T1000 (cell line): ENCODE measurements around the gene HOXA13.

Source experiments
- DNase-seq: peaks from one replicate; lab custom pipeline; 2025; ENCODE audit warnings: mixed read lengths; lab: John Stamatoyannopoulos, UW

HOXA13 gene

DNA sequence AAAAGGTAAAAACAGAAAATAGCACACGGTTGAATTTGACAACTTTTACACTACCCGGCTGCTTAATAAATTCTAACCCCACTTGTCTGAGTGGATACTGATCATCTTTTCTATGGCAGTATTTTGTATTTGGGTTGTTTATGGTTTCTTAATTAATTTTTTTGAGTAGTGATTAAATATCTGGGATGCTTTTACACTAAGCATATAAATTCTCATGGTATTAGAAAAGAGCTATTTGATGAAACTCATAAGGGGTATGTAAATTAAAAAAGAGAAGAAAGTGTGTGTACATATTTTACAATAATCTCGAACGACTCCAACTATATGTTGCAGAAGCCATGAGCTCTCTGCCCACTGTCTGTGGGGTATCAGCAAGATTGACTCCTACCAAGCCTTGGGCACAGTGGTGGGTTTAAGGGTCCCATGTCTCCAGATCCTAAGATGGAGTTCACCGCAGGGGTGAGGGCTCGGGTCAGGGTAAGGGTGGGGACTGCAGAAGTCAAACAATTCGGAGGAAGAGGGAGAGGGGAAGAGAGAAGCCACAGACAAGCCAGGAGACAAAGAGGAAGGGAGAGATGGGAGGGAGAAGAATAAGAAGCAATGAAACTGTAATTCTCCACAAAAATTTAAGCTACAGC, 7.6 kb upstream of the HOXA13 start:
- no peak for DNase-seq

DNA sequence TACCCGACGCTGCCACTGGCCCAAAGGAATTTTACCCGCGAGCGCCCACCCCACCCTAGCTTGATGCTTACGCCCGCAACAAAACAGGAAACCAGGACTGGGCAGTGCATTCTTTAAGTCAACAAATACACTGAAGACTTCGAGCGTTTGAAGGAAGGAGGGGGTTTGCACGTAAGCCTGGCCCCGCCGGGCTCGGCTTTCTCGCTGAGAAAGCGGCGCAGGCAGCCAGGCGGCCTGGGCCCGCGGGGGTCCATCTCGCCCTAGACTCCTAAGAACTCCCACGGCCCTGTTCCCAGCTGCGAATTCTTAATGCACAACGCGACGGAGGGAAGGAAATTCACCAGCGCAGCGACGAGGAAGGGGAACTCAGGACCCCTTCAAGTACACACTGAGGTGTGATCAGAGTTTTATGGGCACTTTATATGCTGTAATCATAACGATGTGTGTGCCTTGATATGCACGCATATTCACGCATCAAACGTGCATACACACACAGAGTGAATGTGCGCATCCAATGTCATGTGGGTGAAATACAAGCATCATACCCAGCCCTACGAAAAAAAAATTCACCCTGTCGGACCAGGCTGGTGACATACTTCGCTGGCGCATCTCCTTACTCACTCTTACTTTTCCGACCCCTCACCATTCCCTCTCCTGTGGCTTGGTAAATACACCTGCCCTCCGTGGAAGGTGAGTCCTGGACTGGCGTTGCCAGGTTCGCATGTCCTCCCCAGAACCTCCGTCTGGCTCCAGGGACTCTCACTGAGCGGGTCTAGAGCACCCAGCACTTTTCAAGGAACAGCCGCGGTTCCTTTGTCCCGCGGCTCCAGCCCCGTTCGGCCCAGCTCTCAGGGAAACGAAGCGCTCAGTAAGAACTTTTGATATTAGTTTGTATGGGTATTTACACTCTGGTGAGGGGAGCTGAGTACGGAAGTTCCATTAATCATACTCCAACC, 5.7 kb upstream of the HOXA13 start:
- no peak for DNase-seq

DNA sequence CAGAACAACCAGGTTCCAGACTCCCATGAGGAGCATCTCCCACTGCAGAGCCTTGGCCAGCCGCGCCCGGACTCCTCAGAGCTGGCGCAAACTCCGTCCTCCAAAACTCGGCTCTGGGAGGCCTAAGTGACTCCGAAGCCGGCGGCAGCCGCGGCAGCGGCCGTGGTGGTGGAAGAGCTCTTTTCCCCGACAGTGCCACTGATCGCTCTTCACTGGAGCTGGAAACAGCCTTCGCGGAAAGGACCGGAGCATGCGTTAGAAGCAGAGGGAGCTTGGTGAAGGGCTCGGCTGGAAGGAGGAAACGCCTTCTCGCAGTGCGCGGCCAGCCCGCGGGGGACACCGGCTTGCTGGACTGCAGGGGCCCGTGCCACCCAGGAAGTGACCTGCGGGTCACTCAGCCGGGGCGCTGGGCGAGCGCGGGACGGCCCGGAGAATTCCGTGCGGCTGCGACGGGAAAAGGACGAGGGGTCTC, 5.0 kb upstream of the HOXA13 start:
- no peak for DNase-seq

DNA sequence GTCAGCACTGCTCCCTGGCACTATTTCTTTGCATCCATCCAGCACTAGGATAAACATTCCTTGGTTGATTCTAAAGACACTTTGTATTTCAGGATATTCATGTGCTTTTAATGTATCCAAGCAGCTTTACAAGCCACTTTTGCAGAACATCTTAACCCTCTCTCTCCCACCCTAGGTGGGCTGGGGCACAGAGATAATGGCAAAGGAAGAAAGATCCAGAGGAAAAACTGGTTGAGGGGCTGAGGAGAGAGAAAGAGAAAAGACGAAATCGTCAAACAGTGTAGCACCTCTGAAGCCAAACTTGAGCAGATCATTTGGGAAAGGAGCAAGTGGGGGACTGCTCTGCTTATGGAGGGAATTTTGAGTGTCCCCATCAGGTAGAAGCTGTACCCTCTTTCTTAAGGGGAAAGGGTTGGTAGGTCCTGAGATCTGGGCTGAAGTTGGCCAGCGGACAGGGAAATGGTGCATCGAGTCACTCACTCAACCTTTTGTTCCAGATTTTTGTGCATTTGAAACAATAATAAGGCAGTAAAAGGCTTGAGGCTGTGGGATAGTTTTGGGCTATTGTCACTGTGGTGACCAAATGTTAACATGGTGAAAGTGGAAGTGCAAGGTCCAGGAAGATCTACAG, 4.2 kb upstream of the HOXA13 start:
- no peak for DNase-seq

DNA sequence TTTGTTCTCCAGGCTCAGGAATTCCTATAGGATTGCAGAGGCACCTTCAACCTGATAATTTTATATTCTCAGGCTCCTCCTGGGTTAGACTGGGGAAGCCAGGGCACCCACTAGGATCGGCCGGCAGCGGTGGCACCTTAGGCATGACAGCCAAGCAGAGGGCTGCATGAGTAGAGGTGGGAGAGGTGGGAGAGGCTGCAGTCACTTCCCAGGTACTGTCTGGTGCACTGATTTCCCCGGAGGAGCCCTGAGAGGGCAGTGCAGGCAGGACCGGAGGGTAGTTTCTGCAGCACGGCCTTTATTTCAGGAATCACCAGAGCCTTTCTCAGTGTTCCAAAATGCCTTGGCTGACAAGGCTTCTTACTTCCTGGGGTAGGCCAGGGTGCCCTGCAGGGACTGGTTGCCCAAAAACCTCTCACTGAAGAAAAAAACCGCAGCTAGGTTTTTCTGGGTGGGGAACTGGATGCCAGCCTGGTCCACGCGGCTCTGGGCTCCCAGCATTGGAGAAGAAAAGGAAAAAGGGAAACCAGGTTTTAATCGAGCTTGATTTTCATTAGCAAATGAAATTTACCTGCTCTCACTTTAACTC, 3.6 kb upstream of the HOXA13 start:
- DNase-seq: no peak

DNA sequence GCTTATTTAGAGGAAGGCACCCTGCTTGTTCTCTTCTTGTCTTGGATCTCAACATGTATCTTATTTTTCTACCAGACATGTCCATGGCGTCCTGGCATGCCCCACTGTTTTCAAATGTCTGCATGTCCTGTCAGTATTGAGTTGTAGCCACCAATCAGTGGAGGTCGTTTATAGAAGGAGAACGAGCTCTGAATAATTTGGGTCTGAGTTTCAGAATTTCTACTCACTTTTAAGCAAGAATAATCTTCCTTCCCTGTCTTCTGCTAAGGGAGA, 2.9 kb upstream of the HOXA13 start:
- DNase-seq: no peak

DNA sequence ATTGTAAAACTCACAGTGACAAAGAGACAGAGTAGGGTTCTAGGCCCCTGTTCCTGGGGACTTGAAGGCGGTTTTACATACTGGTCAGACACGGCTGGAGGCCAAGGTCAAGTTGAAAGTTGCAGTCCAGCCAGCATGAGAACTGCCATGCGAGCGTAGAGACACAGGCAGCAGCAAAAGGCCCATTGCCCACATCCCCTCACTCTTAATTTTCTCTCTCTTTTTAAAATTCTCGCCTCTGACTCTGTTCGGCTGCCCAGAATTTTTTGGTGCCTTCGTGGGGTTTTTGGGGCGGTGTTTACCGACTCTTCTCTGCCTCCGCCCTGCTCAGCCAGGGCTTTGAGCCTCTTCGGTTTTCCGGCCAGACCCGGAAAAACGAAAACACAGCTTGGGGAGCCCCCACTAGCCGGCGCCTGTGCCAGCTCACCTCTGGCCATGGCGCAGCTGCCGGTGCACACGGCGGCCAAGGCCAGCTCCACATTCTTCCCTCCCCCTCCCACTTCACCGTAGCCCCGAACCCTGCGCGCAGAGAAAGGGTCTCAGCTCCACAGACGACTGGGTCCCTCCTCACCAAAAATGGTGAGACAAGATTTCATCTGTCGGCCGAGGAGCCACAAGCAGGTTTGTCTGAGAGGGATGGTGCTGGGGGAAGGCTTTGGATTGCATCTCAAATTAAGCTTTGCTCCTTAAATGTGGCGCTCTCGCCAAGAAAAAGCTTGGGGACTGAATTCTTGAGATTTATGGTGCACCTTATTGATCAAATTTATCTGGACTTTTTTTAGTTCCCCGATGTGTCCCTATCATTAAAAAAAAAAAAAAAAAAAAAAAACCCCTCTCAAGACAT, 2.3 kb upstream of the HOXA13 start:
- no peak for DNase-seq

DNA sequence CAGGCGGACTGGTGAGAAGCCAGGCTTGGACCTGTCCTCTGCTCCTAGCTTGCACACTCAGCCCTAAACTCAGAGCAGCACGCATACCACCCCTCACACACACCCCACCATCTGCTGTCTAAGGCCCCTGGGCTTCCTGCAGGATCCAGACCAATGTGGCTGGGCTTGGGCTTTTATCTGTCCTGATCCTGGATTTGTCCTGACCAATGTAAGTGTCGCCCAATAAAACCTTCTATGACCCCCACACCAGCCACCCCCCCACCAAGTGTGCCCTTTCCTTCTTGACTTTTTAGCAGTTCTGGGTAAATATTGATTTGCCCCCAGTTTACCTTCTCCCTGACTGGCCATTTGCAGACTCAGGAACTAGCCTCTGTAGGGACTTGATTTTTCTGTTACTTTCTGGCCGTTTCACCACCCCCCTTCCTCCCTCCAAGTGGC, 1.7 kb upstream of the HOXA13 start:
- no peak for DNase-seq

DNA sequence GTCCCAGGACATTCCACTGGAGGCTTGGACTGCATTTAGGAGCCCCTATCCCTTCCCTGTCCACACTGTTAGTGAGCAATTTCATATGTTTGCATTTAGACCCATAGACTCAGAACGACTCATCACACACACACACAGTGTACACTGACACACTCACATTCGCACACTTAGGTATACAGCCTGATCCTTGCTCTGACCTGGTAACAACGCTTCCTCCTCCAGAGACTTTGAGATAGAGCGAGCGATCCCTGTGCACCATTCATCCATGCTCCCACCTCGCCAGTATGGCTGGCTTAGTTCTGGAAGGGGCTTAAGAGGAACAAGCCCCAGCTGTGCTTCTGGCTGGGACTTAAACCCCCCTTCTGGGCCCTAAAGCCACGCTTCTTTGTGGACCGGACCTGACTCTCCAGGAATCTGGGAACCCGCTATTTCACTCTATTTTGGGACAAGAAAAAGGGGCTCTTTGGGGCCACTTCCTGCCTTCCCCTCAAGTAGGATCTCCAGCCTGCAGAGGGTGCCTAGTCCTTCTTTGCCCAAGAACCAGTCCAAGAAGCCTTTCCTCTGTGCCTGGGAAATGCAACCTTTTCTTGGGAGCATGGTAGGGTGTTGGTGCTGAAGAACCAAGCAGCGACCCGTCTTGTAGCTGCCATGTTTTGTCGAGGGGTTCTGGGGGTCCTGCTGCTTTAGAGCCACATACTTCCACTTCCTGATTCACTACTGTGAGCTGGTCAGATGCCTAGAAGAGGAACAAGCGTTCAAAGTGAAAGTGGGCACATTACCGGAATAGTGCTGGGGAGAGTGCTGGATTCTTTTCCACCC, 1.1 kb upstream of the HOXA13 start:
- no peak for DNase-seq

DNA sequence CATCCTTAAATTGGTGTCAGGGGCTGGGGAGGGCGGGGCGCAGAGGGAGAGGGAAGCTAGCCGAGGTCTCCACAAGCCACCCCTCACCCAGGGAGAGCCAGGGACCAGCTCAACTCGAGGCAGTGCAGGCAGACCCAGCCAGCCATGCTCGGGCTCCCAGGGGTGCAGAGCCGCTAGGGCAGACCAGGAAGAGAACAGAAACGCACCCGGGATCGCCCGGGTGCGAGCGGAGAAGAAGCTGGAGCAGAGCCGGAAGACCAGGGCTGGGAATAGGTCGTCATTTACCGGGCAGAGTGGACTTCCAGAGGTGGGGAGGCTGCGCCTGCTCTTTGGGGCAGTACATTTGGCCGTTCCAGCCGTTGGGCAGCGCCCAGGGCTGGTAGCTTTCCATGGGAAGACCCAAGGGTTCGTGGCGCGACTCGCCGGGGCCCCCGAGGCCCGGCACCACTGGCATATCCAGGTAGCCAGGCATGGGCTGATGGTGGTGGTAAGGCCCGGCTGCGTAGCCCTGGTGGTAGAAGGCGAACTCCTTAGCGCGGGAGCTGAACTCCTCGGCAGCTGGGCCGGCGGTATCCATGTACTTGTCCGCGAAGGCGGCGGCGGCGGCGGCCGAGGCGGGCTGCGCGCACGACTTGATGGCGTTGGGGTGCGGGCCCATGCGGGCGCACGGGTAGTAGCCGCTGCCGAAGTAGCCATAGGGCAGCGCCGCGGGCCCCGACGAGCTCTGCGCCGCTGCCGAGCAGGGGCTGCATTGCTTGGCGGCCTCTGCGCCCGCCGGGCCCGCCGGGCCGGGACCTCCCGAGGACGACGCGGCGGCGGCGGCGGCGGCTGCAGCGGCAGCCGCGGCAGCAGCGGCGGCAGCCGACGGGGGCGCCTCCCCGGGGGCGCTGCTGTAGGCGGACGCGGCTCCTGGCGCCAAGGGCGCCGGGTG, 755 bp downstream of the HOXA13 start:
- peak; percentile 19 for DNase-seq

DNA sequence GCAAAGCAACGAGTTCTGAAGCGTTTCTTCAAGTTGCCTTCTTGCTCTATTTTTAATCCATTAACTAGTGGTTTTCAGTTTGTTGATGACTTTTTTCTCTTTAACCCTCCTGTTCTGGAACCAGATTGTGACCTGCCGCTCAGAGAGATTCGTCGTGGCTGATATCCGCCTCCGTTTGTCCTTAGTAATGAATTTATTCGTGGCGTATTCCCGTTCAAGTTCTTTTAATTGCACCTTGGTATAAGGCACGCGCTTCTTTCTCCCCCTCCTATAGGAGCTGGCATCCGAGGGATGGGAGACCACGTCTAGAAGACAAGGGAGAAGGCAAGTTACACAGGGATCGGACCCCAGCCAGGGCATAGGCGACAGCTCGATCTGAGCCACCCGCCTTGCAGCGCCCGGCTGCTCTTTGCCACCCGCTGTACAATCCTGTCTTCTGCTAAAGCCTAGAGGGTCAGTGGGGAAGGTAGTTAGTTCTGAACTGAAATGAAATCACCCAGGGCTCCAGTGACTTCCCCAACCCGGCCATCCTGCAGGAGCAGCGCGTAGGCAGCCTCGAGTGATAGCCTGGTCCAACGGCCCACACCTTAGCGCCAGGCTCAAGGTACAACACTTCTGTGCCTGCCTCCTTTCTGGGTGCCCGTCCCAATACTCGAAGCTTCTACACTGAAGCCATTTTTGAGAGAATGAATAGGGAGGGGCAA, 1.6 kb downstream of the HOXA13 start:
- no peak for DNase-seq

DNA sequence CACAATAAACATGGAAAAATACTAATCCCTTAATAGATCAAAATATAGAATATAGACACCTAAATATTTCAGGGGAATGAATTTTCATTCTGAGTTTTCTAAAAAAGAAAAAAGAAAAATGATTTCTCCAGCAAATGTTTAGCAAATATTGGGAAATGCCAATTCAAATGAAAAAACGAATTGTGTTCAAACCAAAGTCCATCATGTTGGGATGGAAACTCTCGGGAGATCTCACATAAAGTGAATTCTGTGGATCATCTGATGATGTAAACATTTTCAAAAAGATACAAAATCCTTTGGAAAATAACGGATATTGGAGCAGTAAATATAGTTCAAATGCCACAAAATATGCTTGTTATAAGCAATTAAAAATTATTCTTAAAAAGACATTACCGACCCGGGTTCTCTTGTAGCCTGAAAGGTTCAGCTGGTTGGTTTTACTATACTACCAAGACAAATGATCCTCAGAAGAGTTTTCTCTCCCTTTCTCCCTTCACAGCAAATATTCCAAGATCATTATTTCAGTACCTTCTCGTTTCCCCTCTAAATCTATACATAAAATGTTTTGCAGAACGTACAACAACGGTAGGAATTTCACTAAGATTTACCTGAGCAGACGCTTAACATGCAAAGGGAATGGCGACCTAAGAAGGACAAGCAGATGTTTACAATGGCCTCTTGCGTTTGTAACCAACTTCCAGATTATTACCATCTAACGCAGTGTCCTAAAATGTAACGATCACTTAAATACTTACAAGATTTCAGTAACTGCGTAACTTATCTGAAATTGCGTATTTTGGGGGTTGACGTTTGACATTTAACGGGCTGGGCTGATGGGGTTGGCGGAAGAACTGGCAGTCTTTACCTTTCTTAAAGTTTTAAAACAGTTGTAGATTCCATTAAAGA, 2.5 kb downstream of the HOXA13 start:
- no peak for DNase-seq

DNA sequence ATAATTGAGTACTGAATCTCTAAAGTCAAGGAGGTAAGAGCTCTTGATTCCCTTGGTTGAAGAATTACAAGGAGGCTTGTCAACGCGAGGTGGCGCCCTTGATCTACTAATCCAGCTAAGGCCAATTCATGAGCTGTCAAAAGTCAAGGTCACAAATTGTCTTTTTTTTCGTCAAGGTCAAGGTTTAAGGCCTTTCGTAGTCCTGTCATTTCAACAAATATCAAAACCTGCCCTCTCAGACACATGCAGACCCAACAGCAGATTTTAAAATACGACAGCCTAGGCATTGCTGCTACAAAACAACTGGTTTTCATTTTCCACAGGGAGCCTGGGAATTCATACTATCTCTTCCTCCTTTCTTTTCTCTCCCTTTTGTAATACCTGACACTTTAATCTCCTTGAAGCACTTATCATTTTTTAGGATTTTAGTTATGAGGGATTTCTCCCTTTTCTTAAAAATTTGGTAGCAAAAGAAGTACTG, 3.6 kb downstream of the HOXA13 start:
- peak; percentile 51 for DNase-seq

DNA sequence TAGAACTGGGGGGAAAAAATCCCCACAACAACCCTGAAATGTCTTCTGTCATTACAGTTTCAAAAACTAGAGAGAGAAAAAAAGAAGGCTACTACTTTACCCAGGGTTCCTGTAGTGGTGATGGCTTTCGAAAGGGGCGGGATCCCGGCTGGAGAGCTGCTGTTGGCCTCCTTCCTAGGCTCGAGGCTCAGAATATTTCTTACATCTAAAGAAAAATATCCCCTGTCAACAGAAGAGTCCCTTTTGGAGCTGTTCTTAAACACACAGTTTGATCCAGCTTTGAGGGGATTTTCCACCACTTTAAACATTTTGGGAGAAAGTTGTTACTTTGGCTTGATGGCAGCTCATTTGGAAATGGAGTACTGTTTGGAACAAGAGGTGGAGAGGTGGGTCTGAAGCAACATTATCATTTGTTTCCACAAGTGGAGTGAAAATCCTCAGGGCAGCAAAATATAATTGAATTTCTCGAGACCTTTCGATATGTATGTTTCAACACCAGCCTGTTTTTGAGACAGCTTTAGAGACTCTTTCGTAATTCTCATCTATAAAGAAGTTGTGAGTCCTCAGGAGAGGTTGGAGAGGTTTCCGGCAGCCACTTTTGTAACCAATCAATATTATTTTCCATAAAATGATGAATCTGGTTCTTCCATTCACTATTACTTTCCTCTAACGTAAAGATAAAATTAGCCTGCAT, 5.1 kb downstream of the HOXA13 start:
- no peak for DNase-seq

DNA sequence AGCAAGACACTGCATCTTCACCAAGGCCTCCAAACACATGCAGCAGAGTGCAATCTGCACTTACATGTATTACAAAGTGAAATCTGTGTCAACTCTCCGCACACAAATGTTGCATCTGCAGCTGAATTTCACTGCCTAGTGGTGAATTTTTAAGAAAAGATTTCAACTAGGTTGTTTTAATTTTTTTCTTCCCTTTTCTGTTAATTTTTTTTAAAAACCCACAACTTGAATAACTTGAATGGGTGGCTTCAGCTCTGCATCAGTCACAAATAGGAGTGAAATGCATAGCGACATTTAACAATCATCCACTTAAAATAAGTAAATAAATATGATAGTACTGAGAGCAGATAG, 5.9 kb downstream of the HOXA13 start:
- no peak for DNase-seq

DNA sequence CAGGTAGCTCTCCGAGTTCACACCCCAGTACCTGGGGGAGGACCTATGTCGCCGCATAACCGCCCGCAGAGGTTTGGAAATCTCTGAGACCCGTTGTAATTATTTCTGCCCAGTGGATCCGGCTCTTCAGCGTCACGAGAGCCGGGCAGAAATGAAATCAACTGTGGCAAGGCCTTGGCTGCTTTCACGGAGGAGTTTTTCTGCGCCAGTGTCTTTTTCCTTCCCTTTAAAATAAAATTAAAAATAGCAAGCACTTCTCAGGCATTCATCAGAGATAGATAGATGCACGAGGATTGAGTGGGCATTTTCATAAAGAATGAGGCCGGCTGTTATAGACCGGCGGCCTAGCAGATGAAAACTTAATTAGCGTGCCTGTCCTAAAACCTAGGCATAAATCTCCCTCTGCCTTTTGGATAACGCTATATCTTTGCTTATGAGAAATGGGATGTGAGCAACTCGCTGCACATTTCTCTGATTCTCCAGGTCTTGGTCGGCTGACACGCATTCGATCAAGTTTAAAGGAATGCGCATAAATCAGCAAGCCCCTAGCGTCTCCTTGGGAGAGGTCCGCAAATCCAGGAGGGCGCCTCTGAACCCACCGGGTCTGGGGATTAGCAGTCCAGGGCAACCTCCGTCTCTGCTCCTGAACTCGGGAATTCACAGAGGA, 6.4 kb downstream of the HOXA13 start:
- DNase-seq: no peak
